Immature natural killer cell (primary cell): ENCODE data around the gene PTGDR. TPM values are rescaled to one million over a fixed set of nuclear protein-coding genes. Genes with fewer than 3 reads are reported as not detected.

Experiments
- DNase-seq, 3 donors: peaks; one replicate each; pipeline ENCODE4 v3.0.0; 2022; ENCODE audit warnings: mixed read lengths in 1 of 3
- H3K27ac Mint-ChIP-seq, 6 donors: one replicate each; pipeline ENCODE4 v1.8.0; 2020; ENCODE audit warnings: mixed read lengths in 6 of 6, mild to moderate bottlenecking in 5 of 6, inconsistent platforms in 4 of 6, moderate library complexity in 3 of 6
- H3K27me3 Mint-ChIP-seq, 3 donors: one replicate each; pipeline ENCODE4 v1.8.0; 2020 to 2021; ENCODE audit warnings: low read depth in 3 of 3, mild to moderate bottlenecking in 3 of 3, mixed read lengths in 3 of 3, moderate library complexity in 3 of 3, inconsistent platforms in 1 of 3
- H3K36me3 Mint-ChIP-seq, 3 donors: one replicate each; pipeline ENCODE4 v1.8.0; 2020; ENCODE audit warnings: mixed read lengths in 3 of 3, inconsistent platforms in 2 of 3, mild to moderate bottlenecking in 2 of 3
- H3K4me1 Mint-ChIP-seq, 2 donors: one replicate each; pipeline ENCODE4 v1.8.0; 2020; ENCODE audit warnings: inconsistent platforms in 2 of 2, mild to moderate bottlenecking in 2 of 2, mixed read lengths in 2 of 2, moderate library complexity in 1 of 2
- H3K4me3 Mint-ChIP-seq, 5 donors: one replicate each; pipeline ENCODE4 v1.8.0; 2020; ENCODE audit warnings: mild to moderate bottlenecking in 5 of 5, mixed read lengths in 5 of 5, inconsistent platforms in 3 of 5, moderate library complexity in 3 of 5
- H3K9me3 Mint-ChIP-seq, 6 donors: one replicate each; pipeline ENCODE4 v1.8.0; 2020; ENCODE audit warnings: mild to moderate bottlenecking in 6 of 6, mixed read lengths in 6 of 6, inconsistent platforms in 4 of 6, moderate library complexity in 3 of 6
- polyA plus RNA-seq, 3 donors: library from polyadenylated mRNA; unstranded; fragments of 300-500 nt; fragmentation: Illumina TruSeq; gene quantifications; one replicate each; pipeline ENCODE4 v1.2.3, GENCODE V29; 2021

The PTGDR gene
- polyA plus RNA-seq, 3 donors from 2014 or later, result 78.2 to 233 (median 133) TPM

DNA sequence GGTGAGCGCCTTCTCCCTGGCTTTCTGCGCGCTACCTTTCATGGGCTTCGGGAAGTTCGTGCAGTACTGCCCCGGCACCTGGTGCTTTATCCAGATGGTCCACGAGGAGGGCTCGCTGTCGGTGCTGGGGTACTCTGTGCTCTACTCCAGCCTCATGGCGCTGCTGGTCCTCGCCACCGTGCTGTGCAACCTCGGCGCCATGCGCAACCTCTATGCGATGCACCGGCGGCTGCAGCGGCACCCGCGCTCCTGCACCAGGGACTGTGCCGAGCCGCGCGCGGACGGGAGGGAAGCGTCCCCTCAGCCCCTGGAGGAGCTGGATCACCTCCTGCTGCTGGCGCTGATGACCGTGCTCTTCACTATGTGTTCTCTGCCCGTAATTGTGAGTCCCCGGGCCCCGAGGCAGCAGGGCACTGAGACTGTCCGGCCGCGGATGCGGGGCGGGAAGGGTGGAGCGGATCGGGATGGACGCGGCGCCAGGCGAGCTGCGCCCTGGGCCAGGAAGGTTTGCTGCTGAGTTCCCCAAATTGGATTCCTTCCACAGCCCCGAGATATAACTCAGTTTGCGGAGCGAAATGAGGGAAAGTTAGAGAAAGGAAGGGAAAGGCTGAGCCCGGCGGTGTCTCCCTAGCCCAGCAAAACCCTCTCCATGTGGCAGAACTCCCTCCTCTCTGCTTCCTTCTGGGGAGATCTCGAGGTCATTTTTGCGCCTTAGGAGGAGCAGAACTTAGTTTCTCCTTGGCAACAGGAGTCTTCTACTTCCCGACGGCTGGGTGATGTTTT lies 972 bp downstream of the PTGDR start:
- peaks cover 69 to 73% of the 10 kb centered on the region in 2 donors for H3K4me1 Mint-ChIP-seq

DNA sequence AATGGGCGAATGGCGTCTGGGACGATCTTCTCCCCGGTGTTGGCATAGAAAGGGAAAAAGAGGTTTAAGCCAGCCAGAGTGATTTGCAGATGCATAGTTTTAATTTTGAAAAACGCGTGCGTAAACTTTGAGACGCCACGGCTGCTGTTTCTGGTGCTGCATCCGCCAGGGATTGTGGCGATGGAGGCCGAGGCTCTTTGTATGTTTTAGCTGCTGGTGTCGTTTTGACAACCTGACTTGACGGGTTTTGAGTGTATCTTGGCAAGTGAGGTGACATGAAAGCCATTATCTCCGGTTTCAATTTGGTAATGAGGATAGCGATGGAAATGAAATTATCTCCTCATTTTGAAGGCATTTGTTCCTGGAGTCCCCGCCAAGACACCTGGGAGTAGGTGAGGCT lies 1.6 kb downstream of the PTGDR start:
- H3K9me3 Mint-ChIP-seq, result no peaks in the 10 kb centered on the region
- peak overlapping the region; percentile 89 to 98 (median 96) for H3K27ac Mint-ChIP-seq
- peak; percentile 22 to 46 (median 32) for DNase-seq
- peaks cover 3 to 12% (median 6%) of the 10 kb centered on the region in 3 donors for H3K27me3 Mint-ChIP-seq
- peaks cover 69 to 73% of the 10 kb centered on the region in 2 donors for H3K4me1 Mint-ChIP-seq
- H3K36me3 Mint-ChIP-seq, result peaks cover 16 to 48% (median 44%) of the 10 kb centered on the region in 3 donors
- peak overlapping the region; percentile 96 to 100 (median 100) for H3K4me3 Mint-ChIP-seq

More for the DNA sequence above, 972 bp downstream of the PTGDR start:
- peak; percentile 24 to 48 (median 40) for DNase-seq
- Mint-ChIP-seq H3K27ac (peak overlapping the region; percentile 89 to 98 (median 96)), H3K9me3 (no peaks in the 10 kb centered on the region), H3K27me3 (peaks cover 3 to 12% (median 6%) of the 10 kb centered on the region in 3 donors), H3K4me3 (peak overlapping the region; percentile 96 to 100 (median 100)), H3K36me3 (peaks cover 16 to 44% (median 42%) of the 10 kb centered on the region in 3 donors)

DNA sequence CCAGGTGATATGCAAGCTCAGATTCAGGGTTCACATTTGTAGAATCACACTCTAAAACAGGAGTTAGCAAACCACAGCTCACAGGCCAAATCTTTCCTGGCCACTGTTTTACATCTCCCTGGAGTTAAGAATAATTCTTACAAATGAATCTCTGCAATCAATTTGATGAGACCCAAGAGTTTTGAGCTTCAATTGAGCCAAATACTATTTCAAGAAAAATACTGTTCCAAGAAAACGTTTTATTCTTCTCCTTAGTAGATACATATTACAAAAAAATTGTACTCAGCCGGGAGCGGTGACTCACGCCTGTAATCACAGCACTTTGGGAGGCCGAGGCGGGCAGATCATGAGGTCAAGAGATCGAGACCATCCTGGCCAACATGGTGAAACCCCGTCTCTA lies 2.5 kb downstream of the PTGDR start:
- Mint-ChIP-seq H3K27me3 (peaks cover 3 to 12% (median 6%) of the 10 kb centered on the region in 3 donors), H3K9me3 (no peaks in the 10 kb centered on the region), H3K4me1 (peaks cover 71 to 73% of the 10 kb centered on the region in 2 donors), H3K27ac (peak overlapping the region; percentile 89 to 98 (median 96)), H3K36me3 (peaks cover 16 to 53% (median 44%) of the 10 kb centered on the region in 3 donors), H3K4me3 (peak overlapping the region; percentile 96 to 100 (median 100))
- DNase-seq, result no peak

DNA sequence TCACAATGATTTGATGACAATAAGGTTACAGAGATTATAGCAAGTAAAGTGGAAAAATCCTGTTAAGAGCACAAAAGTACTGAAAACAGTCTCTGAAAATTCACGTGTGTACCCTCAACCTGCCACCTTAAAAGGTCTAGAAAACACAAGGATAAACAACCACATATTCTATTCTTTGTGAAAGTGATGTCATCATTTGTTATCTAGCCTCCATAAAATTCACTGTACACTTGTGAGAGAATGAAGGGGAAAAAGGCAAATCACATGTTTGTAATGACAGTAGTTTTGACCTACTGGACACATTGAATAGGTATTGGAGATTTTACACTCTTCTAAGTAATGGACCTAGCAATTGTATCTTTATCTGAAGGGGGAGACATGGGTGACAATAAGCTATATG lies 4.0 kb downstream of the PTGDR start:
- Mint-ChIP-seq H3K4me3 (peak overlapping the region; percentile 96 to 100 (median 100)), H3K9me3 (no peaks in the 10 kb centered on the region), H3K27ac (peak overlapping the region; percentile 89 to 98 (median 96)), H3K4me1 (peaks cover 70 to 73% of the 10 kb centered on the region in 2 donors), H3K36me3 (peaks cover 19 to 62% (median 51%) of the 10 kb centered on the region in 3 donors), H3K27me3 (peaks cover 1 to 12% (median 6%) of the 10 kb centered on the region in 3 donors)
- DNase-seq, result no peak

DNA sequence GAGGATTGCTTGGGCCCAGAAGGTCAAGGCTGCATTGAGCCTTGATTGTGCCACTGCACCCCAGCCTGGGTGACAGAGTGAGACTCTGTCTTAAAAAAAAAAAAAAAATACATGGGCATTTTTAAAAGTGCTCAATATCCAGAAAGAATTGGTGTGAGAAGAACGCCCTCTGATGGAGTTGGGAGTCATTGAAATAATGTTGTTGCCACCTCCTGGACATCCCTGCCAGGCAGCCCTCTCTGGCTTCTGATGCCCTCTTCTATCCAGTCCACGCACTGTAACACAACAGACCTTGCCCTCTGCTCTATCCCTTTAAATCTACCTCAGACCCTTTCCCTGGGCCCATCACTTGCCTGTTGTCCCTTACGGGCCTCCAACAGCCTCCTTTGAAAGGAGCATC lies 4.9 kb downstream of the PTGDR start:
- Mint-ChIP-seq H3K36me3 (peaks cover 25 to 68% (median 60%) of the 10 kb centered on the region in 3 donors), H3K27ac (peak overlapping the region; percentile 89 to 98 (median 96)), H3K9me3 (no peaks in the 10 kb centered on the region), H3K4me1 (peaks cover 67 to 73% of the 10 kb centered on the region in 2 donors), H3K4me3 (peak overlapping the region; percentile 96 to 100 (median 100)), H3K27me3 (peaks cover 1 to 8% (median 6%) of the 10 kb centered on the region in 3 donors)
- DNase-seq, result peak; percentile 67 to 70 (median 67)

DNA sequence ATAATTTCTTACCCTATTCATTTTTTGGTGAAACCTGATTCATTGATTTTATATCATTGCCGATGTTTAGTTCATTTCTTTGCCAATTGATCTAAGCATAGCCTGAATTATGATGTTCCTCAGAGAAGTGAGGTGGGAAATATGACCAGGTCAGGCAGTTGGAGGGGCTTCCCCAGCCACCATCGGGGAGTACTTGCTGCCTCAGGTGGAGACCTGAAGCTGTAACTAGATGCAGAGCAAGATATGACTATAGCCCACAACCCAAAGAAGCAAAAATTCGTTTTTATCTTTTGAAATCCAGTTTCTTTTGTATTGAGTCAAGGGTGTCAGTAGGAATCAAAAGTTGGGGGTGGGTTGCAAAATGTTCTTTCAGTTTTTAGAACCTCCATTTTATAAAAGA lies 7.9 kb downstream of the PTGDR start:
- Mint-ChIP-seq H3K27ac (peak overlapping the region; percentile 61 to 98 (median 83)), H3K4me3 (peak overlapping the region; percentile 4 to 81 (median 54))

DNA sequence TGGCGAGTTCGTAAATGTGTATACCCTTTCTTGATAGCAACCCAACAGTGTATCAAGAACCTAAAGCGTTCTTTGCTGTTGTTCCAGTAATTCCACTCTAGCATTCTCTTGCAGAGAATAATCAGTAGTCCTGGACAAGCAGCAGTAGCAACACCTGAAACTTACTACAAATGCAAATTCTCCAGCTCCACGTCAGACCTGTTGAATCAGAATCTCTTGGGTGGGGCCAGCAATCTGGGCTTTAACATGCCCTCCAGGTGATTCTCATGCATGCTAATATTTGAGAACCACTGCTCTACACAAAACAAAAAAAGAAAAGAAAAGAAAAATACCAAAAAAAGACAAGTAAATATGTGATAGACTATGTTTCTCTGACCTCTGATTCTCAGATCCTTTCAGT lies 10.1 kb downstream of the PTGDR start:
- DNase-seq, result no peak
- Mint-ChIP-seq H3K4me3 (no peak overlapping the region), H3K4me1 (peaks cover 92 to 100% of the 10 kb centered on the region in 2 donors), H3K36me3 (peaks cover 30 to 74% (median 50%) of the 10 kb centered on the region in 3 donors), H3K27me3 (peaks cover 0 to 3% (median 0%) of the 10 kb centered on the region in 3 donors), H3K9me3 (no peaks in the 10 kb centered on the region), H3K27ac (peak overlapping the region; percentile 13 to 80 (median 50))

More for the DNA sequence above, 7.9 kb downstream of the PTGDR start:
- Mint-ChIP-seq H3K9me3 (no peaks in the 10 kb centered on the region), H3K36me3 (peaks cover 32 to 73% (median 59%) of the 10 kb centered on the region in 3 donors), H3K27me3 (peaks cover 0 to 4% (median 0%) of the 10 kb centered on the region in 3 donors), H3K4me1 (peaks cover 91 to 100% of the 10 kb centered on the region in 2 donors)
- no peak for DNase-seq

DNA sequence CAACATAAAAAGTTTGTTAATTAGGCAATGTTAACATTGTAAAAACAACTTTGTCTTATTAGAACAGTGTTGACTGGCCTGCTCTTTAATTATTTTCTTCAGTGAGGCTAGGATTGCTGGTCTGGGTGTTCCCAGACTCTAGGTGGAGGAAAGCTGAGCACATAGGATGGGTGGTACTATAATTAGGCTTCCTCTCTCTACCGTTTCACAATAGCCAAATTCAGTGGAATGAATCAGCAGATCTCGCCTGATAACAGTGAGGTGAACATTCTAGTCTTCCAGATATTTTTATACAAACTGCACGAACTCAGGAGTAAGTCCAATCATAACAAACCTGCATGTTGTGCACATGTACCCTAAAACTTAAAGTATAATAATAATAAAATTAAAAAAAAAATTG lies 11.9 kb downstream of the PTGDR start:
- Mint-ChIP-seq H3K27me3 (no peaks in the 10 kb centered on the region), H3K4me3 (peak overlapping the region in 3 of 5 donors; percentile 3 to 61 (median 58)), H3K4me1 (peaks cover 85 to 100% of the 10 kb centered on the region in 2 donors), H3K36me3 (peaks cover 33 to 76% (median 46%) of the 10 kb centered on the region in 3 donors), H3K9me3 (no peaks in the 10 kb centered on the region), H3K27ac (peak overlapping the region; percentile 34 to 88 (median 70))
- DNase-seq, result no peak

DNA sequence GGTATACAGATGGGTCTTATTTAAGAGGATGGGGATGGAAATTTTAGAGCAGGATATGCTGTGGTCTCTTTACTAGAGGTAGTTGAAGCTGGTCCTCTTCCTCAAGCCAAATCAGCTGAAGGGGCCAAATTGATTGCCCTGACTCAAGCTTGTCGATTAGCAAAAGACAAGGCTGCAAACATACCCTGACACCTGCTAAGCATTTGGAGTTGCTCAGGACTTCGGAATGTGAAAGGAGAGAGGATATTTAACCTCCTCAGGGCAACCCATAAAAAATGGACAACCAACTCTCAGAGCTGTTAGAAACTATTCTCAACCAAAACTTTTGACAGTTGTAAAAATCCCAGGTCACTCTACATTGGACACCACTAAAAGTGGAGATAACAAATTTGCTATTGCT lies 15.6 kb downstream of the PTGDR start:
- H3K27me3 Mint-ChIP-seq, result peaks cover 0 to 7% (median 0%) of the 10 kb centered on the region in 3 donors
- peaks cover 75 to 100% of the 10 kb centered on the region in 2 donors for H3K4me1 Mint-ChIP-seq
- DNase-seq, result no peak
- peaks cover 24 to 54% (median 28%) of the 10 kb centered on the region in 3 donors for H3K36me3 Mint-ChIP-seq
- H3K4me3 Mint-ChIP-seq, result no peak overlapping the region
- H3K9me3 Mint-ChIP-seq, result peaks cover 10 to 20% (median 20%) of the 10 kb centered on the region in 6 donors
- H3K27ac Mint-ChIP-seq, result peak overlapping the region; percentile 3 to 91 (median 68)

DNA sequence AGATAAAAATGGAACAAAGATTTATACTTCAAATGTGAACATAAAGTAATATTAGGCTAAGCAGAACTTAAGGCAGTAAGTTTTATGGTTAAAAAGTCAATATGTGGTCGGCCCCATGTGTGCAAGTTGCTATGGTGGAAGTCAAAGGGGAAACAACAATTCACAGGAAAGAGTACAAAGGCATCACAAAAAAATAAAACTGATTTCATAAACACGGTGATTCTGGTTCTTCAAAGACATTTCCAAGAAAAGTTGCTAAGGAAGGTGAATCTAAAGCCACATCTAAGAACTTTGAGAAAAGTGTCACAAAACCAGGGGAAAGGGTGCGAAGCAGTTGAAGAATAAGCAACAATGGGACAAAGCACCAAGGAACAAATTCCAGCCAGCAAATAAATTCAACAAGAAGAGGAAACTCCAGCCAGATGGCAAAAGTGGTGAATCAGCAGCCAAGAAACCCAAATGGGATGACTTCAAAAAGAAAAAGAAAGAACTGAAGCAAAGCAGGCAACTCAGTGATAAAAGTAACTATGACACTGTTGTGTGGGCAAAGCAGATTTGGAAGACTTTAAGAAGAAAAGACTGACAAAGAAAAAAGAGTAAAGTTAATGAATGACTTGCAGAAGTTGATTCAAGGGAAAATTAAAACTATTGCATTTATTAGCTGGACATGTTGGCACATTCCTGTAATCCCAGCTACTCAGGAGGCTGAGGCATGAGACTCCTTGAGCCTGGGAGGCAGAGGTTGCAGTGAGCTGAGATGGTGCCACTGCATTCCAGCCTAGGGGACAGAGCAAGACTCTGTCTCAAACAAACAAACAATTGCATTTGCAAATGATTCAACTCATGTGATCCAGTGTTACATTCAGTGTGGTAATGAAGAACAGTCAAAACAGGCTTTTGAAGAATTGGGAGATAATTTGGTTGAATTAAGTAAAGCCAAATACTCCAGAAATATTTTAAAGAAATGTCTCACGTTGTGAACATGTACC lies 19.5 kb downstream of the PTGDR start:
- DNase-seq, result no peak
- Mint-ChIP-seq H3K4me3 (peak overlapping the region; percentile 1 to 59 (median 40)), H3K4me1 (peaks cover 51 to 74% of the 10 kb centered on the region in 2 donors), H3K9me3 (peaks cover 26 to 56% (median 46%) of the 10 kb centered on the region in 6 donors), H3K27ac (peak overlapping the region in 4 of 6 donors; percentile 34 to 83 (median 43)), H3K36me3 (peaks cover 14 to 29% (median 14%) of the 10 kb centered on the region in 3 donors), H3K27me3 (peaks cover 0 to 7% (median 2%) of the 10 kb centered on the region in 3 donors)

DNA sequence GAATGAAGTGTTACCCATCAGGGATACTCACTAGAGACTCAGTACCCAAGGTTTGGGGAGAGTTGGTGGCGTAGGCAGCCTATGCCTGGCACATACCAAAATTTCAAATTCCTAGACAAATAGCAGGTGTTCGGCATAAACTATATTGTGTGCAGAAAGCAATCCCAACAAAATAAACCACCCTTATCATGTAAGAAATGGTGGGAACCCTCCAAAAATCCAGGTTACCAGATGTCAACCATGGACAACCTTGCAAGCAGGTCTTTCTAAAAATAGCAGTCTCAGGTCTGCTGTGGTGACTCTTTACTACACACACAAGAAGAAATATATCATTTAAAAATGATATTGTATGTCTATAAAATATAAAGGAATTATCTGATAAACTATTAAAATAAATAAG lies 28.9 kb downstream of the PTGDR start:
- no peak for DNase-seq
- H3K27ac Mint-ChIP-seq, result peak overlapping the region in 2 of 6 donors; percentile 28 to 63
- H3K4me1 Mint-ChIP-seq, result peaks cover 35 to 51% of the 10 kb centered on the region in 2 donors
- H3K9me3 Mint-ChIP-seq, result peaks cover under 1 to 6% (median 2%) of the 10 kb centered on the region in 6 donors
- H3K36me3 Mint-ChIP-seq, result no peaks in the 10 kb centered on the region
- peaks cover 0 to 2% (median 1%) of the 10 kb centered on the region in 3 donors for H3K27me3 Mint-ChIP-seq
- H3K4me3 Mint-ChIP-seq, result no peak overlapping the region

DNA sequence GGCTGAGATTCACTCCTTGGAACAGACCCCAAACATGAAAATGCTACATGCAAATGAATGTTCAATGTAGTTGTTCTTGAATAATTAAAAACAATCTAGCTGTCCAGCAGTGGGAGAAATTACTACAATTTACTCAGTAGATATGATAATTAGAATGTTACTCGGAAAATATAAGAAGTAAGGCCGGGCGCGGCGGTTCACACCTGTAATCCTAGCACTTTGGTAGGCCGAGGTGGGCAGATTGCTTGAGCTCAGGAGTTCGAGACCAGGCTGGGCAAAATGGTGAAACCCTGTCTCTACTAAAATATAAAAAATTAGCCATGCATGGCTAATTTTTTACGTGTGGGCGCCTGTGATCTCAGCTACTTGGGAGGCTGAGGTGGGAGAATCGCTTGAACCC lies 31.3 kb downstream of the PTGDR start:
- H3K36me3 Mint-ChIP-seq, result peaks cover 0 to 4% (median 3%) of the 10 kb centered on the region in 3 donors
- H3K27ac Mint-ChIP-seq, result peak overlapping the region in 2 of 6 donors; percentile 3
- peaks cover 53 to 74% of the 10 kb centered on the region in 2 donors for H3K4me1 Mint-ChIP-seq
- peaks cover 0 to 4% (median 2%) of the 10 kb centered on the region in 3 donors for H3K27me3 Mint-ChIP-seq
- DNase-seq, result no peak
- no peaks in the 10 kb centered on the region for H3K9me3 Mint-ChIP-seq
- no peak overlapping the region for H3K4me3 Mint-ChIP-seq
